C4-2B (cell line): ENCODE results near the gene DENND1A.

Experiments
- ZFX ChIP-seq: fragments of 450-650 bp; IDR thresholded peaks from 2 replicates; pipeline ENCODE4 v1.6.1; 2017
- TF ChIP-seq, protein P1 (sequence below): fragments of 450-650 bp; conservative IDR thresholded peaks from 2 replicates; pipeline ENCODE4 v1.5.1; 2017; ENCODE audit warnings: mild to moderate bottlenecking

DNA sequence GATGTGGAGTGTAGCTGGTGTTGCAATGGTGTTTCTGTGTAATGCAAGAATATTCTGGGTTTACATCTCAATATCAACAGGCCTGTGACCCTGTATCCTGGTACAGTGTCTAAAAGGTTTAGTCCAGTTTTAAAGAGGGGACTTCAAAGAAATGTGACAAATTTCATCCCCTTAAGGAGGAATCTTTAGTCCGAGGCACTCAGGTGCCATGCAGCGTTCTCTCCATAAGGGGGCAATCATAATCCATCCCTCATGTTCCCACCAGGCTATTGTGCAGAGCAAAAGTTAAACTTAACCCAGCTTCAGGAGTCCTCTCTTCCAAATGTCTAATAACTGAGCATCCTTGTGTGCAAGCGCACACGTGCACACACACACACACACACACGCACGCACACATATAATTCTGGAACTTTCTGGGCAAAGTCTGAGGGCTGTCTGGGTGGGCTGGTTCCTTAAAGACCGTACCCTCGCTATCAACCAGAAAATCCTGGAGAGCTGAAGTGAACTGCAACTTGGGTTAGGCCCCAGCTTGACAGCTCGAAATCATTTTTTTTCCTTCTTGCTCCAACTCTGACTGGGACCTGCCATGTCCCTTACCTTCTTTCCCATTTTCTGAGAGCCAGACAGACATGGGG lies 527.9 kb downstream of the DENND1A start:
- TF ChIP-seq, protein P1, sequence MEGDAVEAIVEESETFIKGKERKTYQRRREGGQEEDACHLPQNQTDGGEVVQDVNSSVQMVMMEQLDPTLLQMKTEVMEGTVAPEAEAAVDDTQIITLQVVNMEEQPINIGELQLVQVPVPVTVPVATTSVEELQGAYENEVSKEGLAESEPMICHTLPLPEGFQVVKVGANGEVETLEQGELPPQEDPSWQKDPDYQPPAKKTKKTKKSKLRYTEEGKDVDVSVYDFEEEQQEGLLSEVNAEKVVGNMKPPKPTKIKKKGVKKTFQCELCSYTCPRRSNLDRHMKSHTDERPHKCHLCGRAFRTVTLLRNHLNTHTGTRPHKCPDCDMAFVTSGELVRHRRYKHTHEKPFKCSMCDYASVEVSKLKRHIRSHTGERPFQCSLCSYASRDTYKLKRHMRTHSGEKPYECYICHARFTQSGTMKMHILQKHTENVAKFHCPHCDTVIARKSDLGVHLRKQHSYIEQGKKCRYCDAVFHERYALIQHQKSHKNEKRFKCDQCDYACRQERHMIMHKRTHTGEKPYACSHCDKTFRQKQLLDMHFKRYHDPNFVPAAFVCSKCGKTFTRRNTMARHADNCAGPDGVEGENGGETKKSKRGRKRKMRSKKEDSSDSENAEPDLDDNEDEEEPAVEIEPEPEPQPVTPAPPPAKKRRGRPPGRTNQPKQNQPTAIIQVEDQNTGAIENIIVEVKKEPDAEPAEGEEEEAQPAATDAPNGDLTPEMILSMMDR: peak; percentile 93
- no peak for TF ChIP-seq ZFX
